RWPE2 (cell line): Measurements from ENCODE around the gene HECTD4.
"Not testable (repeated sequence)": the region's sequence is repeated elsewhere in the genome, so short reads cannot be mapped to it uniquely, and the experiment has no call there.

ENCODE experiments used
- ATAC-seq: fragments of 200-7000 bp; cut with Tn5 transposase; 3 replicates; pipeline ENCODE4 v1.9.1; 2021; ENCODE audit warnings: low read depth
- DNase-seq: peaks from one replicate; pipeline ENCODE4 v3.0.0-alpha.2; 2020; ENCODE audit warnings: low spot score
- H3K27ac ChIP-seq: fragments of 450-650 bp; 2 replicates; pipeline ENCODE4 v1.5.1; 2017; ENCODE audit warnings: mild to moderate bottlenecking; ENCODE audit not compliant: poor library complexity, severe bottlenecking
- H3K27me3 ChIP-seq: fragments of 250-450 bp; sonication (Bioruptor Pico); 2 replicates; pipeline ENCODE4 v1.5.1; 2021; ENCODE audit warnings: mild to moderate bottlenecking, moderate library complexity; ENCODE audit not compliant: insufficient read depth, poor library complexity, severe bottlenecking
- H3K36me3 ChIP-seq: fragments of 250-450 bp; sonication (Bioruptor Pico); 2 replicates; pipeline ENCODE4 v1.5.1; 2020; ENCODE audit warnings: low read depth, mild to moderate bottlenecking, moderate library complexity
- H3K4me1 ChIP-seq: fragments of 250-450 bp; sonication (Bioruptor Pico); 2 replicates; pipeline ENCODE4 v1.5.1; 2021; ENCODE audit warnings: mild to moderate bottlenecking, moderate library complexity; ENCODE audit not compliant: insufficient read depth, poor library complexity, severe bottlenecking
- H3K4me3 ChIP-seq: fragments of 250-450 bp; sonication (Bioruptor Pico); 2 replicates; pipeline ENCODE4 v1.5.1; 2021; ENCODE audit warnings: mild to moderate bottlenecking, moderate library complexity; ENCODE audit not compliant: severe bottlenecking
- H3K9me3 ChIP-seq: fragments of 250-450 bp; sonication (Bioruptor Pico); 2 replicates; pipeline ENCODE4 v1.5.1; 2021; ENCODE audit warnings: mild to moderate bottlenecking, moderate library complexity; ENCODE audit not compliant: severe bottlenecking
- TF ChIP-seq, protein P1 (sequence below): fragments of 450-650 bp; IDR thresholded peaks from one replicate; pipeline ENCODE4 v1.5.1; 2017; ENCODE audit warnings: mild to moderate bottlenecking, moderate library complexity; ENCODE audit not compliant: poor library complexity, severe bottlenecking

The HECTD4 gene

DNA sequence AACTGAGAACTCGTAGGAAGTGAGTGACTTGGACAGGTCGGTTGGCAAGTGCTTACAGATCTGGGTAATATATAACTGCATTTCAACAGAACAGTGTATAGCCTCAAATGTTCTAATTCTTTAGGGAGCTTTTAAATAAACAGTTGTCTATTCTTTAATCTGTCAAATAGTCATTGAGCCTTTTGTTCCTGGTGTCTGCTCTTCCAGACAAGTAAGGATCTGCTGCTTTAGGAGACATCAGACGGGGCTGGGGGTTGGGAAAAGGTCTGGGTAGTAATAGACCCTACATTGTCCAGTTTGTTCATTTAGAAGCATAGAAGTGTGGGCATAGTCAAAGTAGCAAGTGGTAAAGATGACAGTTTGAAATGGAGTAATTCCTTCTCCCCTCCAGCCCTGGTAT lies 38.5 kb upstream of the HECTD4 start:
- Histone ChIP-seq H3K27ac (no peak overlapping the region), H3K36me3 (peaks cover 11% of the 10 kb centered on the region; the same call in 1 of the 2 replicates), H3K27me3 (no peaks in the 10 kb centered on the region), H3K9me3 (no peaks in the 10 kb centered on the region), H3K4me3 (no peak overlapping the region), H3K4me1 (peaks cover 3% of the 10 kb centered on the region)
- no peak for ATAC-seq
- TF ChIP-seq, protein P1, sequence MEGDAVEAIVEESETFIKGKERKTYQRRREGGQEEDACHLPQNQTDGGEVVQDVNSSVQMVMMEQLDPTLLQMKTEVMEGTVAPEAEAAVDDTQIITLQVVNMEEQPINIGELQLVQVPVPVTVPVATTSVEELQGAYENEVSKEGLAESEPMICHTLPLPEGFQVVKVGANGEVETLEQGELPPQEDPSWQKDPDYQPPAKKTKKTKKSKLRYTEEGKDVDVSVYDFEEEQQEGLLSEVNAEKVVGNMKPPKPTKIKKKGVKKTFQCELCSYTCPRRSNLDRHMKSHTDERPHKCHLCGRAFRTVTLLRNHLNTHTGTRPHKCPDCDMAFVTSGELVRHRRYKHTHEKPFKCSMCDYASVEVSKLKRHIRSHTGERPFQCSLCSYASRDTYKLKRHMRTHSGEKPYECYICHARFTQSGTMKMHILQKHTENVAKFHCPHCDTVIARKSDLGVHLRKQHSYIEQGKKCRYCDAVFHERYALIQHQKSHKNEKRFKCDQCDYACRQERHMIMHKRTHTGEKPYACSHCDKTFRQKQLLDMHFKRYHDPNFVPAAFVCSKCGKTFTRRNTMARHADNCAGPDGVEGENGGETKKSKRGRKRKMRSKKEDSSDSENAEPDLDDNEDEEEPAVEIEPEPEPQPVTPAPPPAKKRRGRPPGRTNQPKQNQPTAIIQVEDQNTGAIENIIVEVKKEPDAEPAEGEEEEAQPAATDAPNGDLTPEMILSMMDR, result no peak
- DNase-seq, result no peak

DNA sequence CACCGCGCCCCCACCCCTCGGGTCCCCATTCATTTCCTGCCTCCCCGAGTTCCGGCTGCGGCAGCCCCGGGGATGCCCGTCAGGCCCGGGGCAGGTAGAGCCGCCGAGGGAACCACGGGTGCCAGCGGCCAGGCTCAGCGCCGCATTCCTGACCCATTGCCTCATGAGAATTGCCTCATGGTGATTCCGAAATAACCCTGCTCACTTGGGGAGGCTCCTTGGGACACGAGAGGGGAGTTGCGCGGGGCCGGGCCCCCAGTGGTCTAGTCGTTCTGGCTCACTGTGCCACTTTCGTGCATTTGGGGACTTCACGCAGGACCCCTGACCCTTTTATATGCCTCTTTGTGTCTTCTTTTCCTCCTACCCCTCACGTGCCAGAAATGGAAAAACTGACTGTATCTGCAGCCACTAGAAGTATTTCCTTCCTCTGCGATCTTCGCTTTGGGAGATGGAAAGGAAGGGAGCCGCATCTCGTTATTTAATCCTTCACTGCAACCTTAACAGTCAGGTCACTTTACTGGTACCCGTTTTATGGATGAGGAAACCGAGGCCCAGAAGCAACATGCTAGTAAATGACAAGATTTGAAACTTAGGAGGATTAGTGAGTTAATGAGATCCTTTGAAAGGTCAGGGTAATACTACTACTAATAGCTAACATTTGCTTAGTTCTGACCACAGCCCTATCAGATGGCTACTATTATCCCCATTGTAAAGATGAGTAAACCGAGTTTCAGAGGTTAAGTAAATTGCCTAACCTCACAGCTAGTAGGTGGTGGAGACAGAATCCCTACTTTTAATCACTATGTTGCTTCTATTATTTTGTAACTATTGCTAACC lies 37.3 kb upstream of the HECTD4 start:
- peak overlapping the region; percentile 84 for H3K27ac ChIP-seq
- TF ChIP-seq, protein P1, result peak; percentile 54
- H3K4me3 ChIP-seq, result peak overlapping the region; percentile 99
- ATAC-seq (peak; percentile 82), DNase-seq (peak; percentile 73)
- no peaks in the 10 kb centered on the region for H3K9me3 ChIP-seq
- H3K27me3 ChIP-seq, result no peaks in the 10 kb centered on the region
- peaks cover 3% of the 10 kb centered on the region for H3K4me1 ChIP-seq
- peaks cover 11% of the 10 kb centered on the region; the same call in 1 of the 2 replicates for H3K36me3 ChIP-seq

DNA sequence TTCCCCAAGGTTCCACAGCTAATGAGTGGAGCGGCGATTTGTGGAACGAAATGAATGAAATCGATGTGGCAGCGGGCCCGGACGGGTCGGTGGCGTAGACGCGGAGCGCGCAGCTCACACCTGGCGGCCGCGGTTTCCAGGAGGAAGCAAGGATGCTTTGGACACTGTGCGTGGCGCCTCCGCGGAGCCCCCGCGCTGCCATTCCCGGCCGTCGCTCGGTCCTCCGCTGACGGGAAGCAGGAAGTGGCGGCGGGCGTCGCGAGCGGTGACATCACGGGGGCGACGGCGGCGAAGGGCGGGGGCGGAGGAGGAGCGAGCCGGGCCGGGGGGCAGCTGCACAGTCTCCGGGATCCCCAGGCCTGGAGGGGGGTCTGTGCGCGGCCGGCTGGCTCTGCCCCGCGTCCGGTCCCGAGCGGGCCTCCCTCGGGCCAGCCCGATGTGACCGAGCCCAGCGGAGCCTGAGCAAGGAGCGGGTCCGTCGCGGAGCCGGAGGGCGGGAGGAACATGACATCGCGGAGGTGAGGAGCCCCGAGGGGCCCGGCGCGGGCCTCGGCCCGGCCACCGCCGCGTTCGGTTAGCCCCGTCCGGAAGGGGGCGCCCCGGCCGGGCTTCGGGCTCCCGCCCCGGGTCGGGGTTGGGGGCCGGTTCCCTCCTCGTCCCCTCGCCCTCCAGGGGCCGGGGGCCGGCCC lies 36.5 kb upstream of the HECTD4 start, which contains the start of gene PTPN11:
TSS of gene PTPN11 (plus strand) at position 340 of the 689 bp plus-strand sequence. CDS start at position 505, 165 bp downstream.
- peaks cover 11% of the 10 kb centered on the region; the same call in 1 of the 2 replicates for H3K36me3 ChIP-seq
- TF ChIP-seq, protein P1, result peak; percentile 77
- peak; percentile 86 for DNase-seq
- no peaks in the 10 kb centered on the region for H3K9me3 ChIP-seq
- peaks cover 3% of the 10 kb centered on the region for H3K4me1 ChIP-seq
- H3K27me3 ChIP-seq, result no peaks in the 10 kb centered on the region
- H3K27ac ChIP-seq, result peak within 1 kb of the TSS; percentile 84
- H3K4me3 ChIP-seq, result peak within 1 kb of the TSS; percentile 99
- ATAC-seq, result peak; percentile 70

DNA sequence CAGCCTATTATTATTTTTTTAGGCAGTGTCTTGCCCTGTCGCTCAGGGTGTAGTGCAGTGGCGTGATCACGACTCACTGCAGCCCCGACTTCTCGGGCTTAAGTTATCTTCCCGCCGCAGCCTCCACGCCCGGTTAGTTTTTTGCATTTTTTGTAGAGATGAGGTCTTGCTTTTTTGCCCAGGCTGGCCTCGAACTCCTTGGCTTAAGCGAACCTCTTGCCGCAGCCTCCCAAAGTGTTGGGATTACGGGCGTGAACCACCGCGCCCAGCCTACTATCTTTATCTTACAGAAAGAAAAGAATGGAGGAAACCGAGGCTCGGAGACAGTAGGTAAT lies 36.0 kb upstream of the HECTD4 start:
- peaks cover 11% of the 10 kb centered on the region; the same call in 1 of the 2 replicates for H3K36me3 ChIP-seq
- H3K4me3 ChIP-seq, result peak overlapping the region; percentile 99
- peak overlapping the region; percentile 84 for H3K27ac ChIP-seq
- peaks cover 3% of the 10 kb centered on the region for H3K4me1 ChIP-seq
- no peak for ATAC-seq
- TF ChIP-seq, protein P1, result no peak
- no peaks in the 10 kb centered on the region for H3K27me3 ChIP-seq
- no peaks in the 10 kb centered on the region for H3K9me3 ChIP-seq
- no peak for DNase-seq

DNA sequence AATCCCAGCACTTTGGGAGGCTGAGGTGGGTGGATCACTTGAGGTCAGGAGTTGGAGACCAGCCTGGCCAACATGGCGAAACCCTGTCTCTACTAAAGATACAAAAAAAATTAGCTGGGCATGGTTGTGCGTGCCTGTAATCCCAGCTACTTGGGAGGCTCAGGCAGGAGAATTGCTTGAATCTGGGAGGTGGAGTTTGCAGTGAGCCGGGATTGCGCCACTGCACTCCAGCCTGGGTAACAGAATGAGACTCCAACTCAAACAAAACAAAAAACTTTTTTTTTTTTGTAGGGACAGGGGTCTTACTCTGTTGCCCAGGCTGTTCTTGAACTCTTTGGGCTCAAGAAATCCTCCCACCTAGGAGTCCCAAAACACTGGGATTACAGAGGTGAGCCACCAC lies 33.2 kb upstream of the HECTD4 start:
- H3K9me3 ChIP-seq, H3K27me3 ChIP-seq, H3K27ac ChIP-seq, ATAC-seq, H3K4me3 ChIP-seq, H3K36me3 ChIP-seq, H3K4me1 ChIP-seq, DNase-seq: not testable (repeated sequence)
